GM18499 (cell line): ENCODE data around the gene LRRC47.

ENCODE experiments used
- ATAC-seq: cut with Tn5 transposase; IDR thresholded peaks from one replicate; pipeline ENCODE4 v1.9.1; 2021; ENCODE audit warnings: moderate number of reproducible peaks; ENCODE audit not compliant: insufficient read depth, unreplicated experiment

Gene LRRC47

GRCh38 chr1:3774276-3774945 lies 21.9 kb downstream of the LRRC47 start:
- no peak for ATAC-seq

GRCh38 chr1:3773572-3774275 lies 22.6 kb downstream of the LRRC47 start:
- ATAC-seq, result no peak

DNA sequence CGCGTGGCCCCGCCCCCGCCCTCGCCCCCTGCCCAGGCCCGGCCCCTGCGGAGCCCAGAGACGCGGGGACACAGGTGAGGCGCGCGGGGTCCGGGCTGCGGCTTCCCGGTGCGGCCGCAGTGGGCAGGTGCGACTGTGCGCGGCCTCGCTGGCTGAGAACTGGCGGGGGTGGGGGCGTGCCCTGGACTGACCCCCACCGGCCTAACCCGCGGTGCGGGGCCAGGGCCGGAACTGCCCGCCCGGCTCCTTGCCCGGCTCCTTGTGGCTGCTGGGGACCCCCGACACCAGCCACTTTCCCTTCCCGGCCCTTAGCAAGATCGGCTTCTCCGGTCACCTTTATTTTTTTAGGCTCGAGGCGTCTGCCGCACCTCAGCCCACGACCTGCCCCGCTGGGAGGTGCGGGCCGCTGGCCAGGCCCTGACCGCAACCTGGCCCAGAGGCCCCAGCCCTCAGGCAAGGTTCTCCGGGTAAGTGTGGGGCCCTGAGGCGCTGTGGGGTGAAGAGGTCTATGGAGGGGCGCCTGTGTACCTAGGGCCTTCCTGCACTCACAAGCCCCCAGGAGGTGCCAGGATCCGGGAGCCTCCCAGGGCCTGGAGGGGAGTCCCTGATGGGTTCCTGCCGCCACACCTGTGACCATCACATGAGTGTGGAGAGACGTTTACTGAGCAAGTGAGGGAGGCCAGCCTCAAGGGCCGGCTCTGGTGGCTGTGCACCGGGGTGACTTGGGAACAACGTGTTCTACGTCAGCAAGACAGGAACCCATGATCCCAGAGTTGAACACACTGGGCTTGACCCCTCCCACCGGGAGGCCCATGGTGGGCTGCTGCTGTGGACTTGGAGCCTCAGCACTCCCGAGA lies 23.4 kb downstream of the LRRC47 start, which contains the start of gene SMIM1:
Gene SMIM1 (plus strand): TSS at position 35 of the 857 bp plus-strand sequence. CDS start 2,625 bp downstream, outside the sequence.
- no peak for ATAC-seq

DNA sequence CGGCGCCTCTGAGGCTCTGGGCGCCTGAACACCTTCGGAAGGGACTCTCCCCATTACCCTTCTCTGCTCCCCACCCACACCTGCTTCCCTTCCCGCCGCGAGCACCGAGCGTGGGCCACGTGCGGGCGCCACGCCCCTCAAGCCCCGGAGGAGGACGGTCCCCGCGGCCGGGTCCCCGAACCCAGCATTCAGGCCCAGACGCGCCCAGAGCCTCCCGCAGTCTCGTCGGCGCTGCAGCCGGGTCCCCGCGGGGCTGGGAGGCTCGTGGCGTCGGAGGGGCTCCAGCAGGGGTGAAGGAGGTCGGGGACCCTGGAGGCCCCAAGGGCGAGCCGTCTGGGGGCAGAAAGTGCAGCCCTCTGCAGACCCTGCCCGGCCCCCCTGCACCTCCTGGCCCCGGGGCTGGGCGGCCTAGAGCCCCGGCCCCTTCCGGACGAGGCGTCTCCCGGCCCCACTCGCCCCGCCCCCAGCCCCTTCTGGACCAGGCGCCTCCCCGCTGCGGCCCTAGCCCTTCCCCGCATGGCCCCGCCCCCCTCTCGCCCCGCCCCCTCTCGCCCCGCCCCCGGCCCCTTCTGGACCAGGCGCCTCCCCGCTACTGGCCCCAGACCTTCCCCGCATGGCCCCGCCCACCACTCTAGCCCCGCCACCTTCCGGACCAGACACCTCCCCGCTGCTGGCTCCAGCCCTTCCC lies 24.1 kb downstream of the LRRC47 start:
- ATAC-seq, result no peak

DNA sequence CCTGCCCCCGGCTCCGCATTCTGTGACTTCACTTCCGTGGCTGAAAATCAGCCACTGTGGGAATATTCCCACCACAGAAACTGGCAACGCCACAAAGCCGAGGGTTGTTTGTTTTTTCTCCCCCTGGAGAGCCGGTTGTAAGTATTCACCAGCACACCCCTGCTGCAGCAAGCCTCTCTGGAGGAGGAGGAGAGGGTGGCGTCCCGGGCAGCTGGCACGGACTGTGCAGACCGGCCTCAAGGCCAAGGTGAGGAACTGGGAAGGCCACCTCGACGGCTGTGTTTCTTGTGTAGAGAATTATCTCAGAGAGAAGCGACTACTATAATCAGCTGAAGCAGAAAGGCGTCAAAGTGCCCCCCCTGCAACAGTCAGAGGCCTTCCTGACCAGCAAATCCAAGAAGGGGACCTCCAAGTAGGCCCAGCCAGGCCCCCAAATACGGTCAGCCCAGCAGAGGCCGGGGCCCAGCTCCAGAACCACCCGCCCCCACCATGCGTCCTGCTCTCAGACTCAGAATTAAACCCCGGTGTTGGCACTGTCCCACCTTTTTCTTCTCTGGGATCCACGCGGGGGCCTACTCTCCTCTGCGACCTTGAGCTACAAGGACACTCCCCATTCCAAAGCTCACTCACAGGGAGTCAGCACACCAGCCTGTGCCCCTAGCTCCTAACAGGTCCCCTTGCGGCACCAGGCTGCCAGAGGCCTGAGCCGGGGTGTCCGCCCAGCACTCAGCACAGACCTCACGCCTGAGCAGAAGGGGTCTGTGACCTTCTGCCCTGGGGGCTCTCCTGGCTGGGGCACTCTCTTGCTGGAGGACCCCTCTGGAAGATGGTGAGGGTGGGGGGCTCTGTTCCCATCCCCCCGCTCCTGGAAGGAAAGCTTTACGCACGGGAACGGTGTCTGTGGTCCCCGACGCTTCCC lies 24.9 kb downstream of the LRRC47 start:
- ATAC-seq, result no peak

- no peak for ATAC-seq
These were observed 26.1 kb downstream of the LRRC47 start for GRCh38 chr1:3770047-3770765.

GRCh38 chr1:3768811-3769390 lies 27.4 kb downstream of the LRRC47 start:
- ATAC-seq, result no peak

GRCh38 chr1:3767328-3767925 lies 28.9 kb downstream of the LRRC47 start:
- no peak for ATAC-seq

DNA sequence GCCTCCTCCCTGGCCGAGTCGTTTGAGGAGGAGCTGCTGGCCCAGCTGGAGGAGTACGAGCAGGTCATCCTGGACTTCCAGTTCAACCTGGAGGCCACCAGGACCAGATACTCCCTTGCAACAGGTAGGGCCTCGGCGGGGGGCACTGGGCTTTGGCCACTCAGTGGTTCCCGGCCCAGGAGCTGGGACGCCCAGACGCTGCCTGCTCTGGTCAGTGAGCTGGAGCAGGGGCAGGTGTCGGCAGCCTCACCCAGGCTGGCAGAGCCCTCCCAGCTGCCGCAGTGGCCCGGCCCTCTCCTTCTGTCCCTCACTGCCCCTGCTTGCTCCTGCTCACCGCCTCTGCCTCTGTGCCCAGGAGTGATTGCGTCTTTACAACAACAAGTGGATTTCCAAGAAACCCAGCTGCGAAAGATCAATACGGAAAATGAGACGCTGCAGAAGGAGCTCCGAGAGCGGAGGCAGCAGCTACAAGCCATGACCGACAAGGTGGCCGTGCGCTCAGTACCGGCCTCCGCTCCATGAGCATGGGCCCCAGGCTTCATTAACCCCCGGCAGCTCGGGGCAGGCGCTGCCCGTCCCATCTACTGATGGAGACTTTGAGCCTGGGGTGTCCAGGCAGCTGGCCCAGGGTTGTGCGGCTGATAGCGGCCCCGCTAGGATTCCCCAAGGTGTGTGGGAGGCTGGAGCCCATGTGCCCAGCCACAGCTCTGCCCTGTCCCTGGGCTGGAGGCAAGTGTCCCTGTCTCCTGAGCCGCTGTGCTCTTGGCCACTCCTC lies 32.8 kb downstream of the LRRC47 start:
- no peak for ATAC-seq

GRCh38 chr1:3762873-3763228 lies 33.4 kb downstream of the LRRC47 start:
- ATAC-seq, result no peak

- no peak for ATAC-seq
These were observed 34.0 kb downstream of the LRRC47 start for GRCh38 chr1:3762151-3762872.

- no peak for ATAC-seq
These were observed 34.8 kb downstream of the LRRC47 start for GRCh38 chr1:3761296-3762010.

DNA sequence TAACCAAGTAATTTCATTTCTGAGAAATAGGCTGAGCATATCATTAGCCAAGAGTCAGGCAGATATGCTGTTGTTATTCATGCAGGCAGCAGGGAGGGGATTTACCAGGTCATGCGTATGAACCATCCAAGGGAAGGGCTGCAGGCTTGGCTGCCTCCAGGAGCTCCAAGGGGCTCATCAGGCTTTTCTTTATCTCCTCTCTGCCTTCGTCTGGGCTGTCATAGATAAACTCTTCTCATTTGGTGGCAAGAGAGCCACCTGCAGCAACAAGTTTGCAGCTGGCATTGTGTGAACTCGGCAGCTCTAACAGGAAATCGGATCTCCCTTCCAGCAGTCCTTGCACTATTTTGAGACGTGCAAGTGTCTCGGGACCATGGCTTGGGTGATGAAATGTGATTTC lies 36.5 kb downstream of the LRRC47 start:
- ATAC-seq, result no peak

- no peak for ATAC-seq
These were observed 37.1 kb downstream of the LRRC47 start for GRCh38 chr1:3759164-3759563.

- ATAC-seq, result no peak
These were observed 39.9 kb downstream of the LRRC47 start for GRCh38 chr1:3756394-3756793.
